ENCODE measurements around the gene ALKBH6. TPM values are rescaled to one million over a fixed set of nuclear protein-coding genes. Genes with fewer than 3 reads are reported as not detected.
A peak's percentile ranks its signal among the peaks of the same experiment; 100 is the strongest.
"Not testable (repeated sequence)": the region's sequence is repeated elsewhere in the genome, so short reads cannot be mapped to it uniquely, and the experiment has no call there.

The ALKBH6 gene
- total RNA-seq, 1 donor from 2014 or later = 39.7 TPM

DNA sequence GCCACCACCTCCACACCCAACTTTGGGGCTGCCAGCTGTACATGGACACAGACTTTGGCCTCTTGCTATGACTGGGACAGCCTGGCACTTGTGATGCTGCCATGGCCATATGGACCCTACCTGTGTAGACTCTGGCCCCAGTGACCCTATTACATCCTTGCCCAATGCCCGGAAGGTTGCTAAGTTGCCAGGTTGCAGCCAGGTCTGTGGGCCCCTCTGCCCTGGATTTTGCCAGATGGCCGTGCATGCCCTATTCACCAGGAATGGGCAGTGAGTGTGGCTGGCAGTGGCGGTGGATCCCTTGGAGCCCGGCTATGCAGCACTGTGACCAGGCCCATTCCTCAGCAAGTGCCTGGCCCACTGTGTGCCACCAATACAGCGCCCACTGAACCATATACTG is 27.9 kb downstream of the ALKBH6 start:
- TF ChIP-seq, protein P1, sequence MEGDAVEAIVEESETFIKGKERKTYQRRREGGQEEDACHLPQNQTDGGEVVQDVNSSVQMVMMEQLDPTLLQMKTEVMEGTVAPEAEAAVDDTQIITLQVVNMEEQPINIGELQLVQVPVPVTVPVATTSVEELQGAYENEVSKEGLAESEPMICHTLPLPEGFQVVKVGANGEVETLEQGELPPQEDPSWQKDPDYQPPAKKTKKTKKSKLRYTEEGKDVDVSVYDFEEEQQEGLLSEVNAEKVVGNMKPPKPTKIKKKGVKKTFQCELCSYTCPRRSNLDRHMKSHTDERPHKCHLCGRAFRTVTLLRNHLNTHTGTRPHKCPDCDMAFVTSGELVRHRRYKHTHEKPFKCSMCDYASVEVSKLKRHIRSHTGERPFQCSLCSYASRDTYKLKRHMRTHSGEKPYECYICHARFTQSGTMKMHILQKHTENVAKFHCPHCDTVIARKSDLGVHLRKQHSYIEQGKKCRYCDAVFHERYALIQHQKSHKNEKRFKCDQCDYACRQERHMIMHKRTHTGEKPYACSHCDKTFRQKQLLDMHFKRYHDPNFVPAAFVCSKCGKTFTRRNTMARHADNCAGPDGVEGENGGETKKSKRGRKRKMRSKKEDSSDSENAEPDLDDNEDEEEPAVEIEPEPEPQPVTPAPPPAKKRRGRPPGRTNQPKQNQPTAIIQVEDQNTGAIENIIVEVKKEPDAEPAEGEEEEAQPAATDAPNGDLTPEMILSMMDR (conservative IDR thresholded peaks at IDR 0.05; ENCODE audit: low read depth, low read length) = no peak
- no peak overlapping the region for H3K4me3 ChIP-seq (ENCODE audit: low read depth, low read length)
- DNase-seq (ENCODE audit: low read depth) = no peak

DNA sequence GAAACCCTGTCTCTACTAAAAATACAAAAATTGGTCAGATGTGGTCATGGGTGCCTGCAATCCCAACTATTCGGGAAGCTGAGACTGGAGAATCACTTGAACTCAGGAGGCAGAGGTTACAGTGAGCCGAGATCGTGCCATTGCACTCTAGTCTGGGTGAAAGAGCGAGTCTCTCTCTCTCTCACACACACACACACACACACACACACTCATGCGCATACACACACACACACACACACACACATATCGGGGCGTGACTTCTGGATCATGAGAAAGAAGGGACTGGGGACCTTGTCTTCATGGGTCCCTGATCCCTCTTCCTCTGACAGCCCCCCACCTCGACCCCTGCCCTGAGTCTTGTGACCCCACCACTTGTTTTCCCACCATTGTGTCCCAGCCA is 30.8 kb downstream of the ALKBH6 start:
- no peak for DNase-seq (ENCODE audit: low read depth)
- H3K4me3 ChIP-seq (ENCODE audit: low read depth, low read length) = no peak overlapping the region
- TF ChIP-seq, protein P1 (conservative IDR thresholded peaks at IDR 0.05; ENCODE audit: low read depth, low read length) = no peak

DNA sequence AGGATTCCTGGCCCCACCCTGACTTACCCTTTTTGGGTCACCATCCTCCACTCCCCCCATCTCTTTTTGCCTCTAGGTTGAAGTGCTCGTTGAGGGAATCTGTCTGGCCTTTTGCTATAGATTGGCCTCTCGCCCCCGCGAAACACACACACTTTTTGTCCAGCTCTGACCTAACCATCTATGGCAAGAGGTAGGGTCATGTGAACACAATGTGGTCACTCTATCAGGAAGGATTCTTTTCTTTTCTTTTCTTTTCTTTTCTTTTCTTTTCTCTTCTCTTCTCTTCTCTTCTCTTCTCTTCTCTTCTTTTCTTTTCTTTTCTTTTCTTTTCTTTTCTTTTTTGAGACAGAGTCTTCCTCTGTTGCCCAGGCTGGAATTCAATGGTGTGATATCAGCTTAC is 33.0 kb downstream of the ALKBH6 start:
- not testable (repeated sequence) for H3K4me3 ChIP-seq (ENCODE audit: low read depth, low read length); DNase-seq (ENCODE audit: low read depth)

DNA sequence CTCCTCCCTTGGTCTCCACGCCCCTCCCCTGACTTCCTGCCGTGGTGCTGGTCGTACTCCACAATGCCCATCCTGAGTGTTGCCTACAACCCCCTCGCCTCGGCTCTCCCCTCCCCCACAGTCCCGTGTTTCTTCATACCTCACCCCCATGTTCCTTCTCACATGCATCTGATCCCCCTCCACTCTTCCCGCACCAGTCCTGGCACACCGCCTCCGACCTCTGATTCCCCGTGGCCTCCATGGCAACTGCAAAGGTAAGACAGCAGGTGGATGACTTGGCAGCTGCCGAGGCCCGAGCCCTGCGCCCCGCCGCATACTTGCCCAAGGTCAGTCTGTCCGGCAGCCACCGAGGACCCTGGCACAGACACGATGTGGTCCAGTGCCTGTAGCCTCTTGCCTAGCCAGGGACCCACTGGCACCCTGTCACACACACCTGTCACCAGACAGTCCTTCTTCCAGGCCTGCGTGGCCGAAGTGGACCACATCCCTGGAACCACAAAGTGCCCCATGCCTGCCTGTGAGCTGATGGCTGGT is 35.1 kb downstream of the ALKBH6 start:
- no peak for DNase-seq (ENCODE audit: low read depth)
- TF ChIP-seq, protein P1 (conservative IDR thresholded peaks at IDR 0.05; ENCODE audit: low read depth, low read length) = no peak
- H3K4me3 ChIP-seq (ENCODE audit: low read depth, low read length) = no peak overlapping the region

DNA sequence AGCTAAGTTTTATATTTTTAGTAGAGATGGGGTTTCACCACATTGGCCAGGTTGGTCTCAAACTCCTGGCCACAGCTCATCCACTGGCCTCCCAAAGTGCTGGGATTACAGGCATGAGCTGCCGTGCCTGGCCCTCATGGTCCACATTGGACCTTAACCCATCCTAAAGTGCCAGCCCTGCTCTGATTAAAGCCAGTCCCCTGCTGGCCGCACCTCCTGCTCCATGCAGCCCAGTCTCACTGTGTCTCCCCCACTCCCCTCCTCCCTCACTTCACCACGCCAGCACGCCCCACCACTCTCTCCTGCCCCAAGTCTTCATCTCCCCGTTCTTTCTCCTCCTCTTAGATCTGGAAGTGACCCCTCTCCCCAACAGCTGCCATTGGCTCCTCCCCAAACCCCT is 35.7 kb downstream of the ALKBH6 start:
- H3K4me3 ChIP-seq (ENCODE audit: low read depth, low read length) = no peak overlapping the region
- no peak for DNase-seq (ENCODE audit: low read depth)
- TF ChIP-seq, protein P1 (conservative IDR thresholded peaks at IDR 0.05; ENCODE audit: low read depth, low read length) = no peak

DNA sequence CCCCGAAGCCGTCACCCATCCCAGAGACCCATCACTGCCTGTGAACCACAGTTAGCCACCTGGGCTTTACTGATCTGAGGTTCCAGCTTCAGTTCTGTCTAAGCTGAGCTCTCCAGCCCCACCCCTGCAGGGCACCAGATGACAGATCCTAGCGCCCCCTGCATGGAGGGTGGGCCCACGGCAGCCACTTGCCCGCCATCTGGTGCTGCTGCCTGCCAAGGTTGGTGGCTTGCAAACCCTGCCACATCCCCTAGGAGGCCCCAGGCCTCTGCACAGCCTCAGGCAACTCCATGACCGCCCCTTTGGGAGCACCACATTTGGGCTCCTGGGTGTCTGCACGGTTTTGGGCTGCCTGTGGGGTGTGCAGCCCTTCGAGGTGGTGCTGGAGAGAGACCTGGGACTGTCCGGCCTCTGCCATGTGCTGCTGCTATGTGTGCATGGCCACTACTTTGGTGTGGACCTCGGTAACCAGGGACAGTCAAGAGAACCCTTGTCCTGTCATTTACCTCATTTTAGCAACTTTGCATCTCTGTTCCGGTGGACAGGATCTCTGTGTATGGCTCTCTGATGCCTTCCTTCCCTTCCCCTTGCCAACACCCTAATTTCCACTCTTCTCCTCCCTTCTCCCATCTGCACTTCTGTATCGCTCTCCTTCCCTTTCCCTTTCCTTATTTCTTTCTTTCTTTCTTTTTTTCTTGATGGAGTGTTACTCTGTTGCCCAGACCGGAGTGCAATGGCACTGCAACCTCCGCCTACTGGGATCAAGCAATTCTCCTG is 36.4 kb downstream of the ALKBH6 start:
- DNase-seq (ENCODE audit: low read depth) = no peak
- H3K4me3 ChIP-seq (ENCODE audit: low read depth, low read length) = no peak overlapping the region

DNA sequence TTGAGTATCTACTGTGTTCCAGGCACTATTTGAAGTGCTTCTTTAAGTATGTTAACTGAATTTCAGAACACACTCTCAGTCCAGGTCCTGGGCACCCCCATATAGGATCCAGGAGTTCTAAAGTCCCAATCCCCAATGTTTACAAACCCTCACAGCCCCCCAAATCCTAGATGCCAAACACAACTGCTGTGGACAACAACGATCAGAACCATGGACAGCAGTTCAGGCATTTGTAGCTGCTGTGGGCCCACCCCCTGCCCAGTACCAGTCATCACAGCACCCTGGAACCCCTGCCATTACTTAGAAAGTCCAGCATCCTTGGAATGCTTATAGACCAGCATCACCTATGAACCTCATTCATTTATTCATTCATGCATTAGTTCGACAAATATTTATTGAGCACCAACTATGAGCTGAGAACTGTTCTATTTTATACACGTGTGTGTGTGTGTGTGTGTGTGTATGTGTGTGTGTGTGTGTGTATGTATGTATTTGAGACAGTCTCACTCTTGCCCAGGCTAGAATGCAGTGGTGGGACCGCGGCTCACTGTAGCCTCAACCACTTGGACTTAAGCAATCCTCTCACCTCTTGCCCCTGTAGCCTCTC is 38.3 kb downstream of the ALKBH6 start:
- DNase-seq (ENCODE audit: low read depth) = no peak
- TF ChIP-seq, protein P1 (conservative IDR thresholded peaks at IDR 0.05; ENCODE audit: low read depth, low read length) = no peak
- H3K4me3 ChIP-seq (ENCODE audit: low read depth, low read length) = no peak overlapping the region

More for the DNA sequence above, 36.4 kb downstream of the ALKBH6 start:
- TF ChIP-seq, protein P1 (conservative IDR thresholded peaks at IDR 0.05; ENCODE audit: low read depth, low read length) = peak; percentile 13
